GM18873 (cell line): ENCODE results near the gene HSPA1A.
"Not testable (repeated sequence)": the region's sequence is repeated elsewhere in the genome, so short reads cannot be mapped to it uniquely, and the experiment has no call there.

Experiments used
- ATAC-seq: cut with Tn5 transposase; IDR thresholded peaks from one replicate; pipeline ENCODE4 v1.9.1; 2021; ENCODE audit warnings: mild to moderate bottlenecking, moderate library complexity, moderate number of reproducible peaks; ENCODE audit not compliant: unreplicated experiment, low FRiP score

Gene HSPA1A

DNA sequence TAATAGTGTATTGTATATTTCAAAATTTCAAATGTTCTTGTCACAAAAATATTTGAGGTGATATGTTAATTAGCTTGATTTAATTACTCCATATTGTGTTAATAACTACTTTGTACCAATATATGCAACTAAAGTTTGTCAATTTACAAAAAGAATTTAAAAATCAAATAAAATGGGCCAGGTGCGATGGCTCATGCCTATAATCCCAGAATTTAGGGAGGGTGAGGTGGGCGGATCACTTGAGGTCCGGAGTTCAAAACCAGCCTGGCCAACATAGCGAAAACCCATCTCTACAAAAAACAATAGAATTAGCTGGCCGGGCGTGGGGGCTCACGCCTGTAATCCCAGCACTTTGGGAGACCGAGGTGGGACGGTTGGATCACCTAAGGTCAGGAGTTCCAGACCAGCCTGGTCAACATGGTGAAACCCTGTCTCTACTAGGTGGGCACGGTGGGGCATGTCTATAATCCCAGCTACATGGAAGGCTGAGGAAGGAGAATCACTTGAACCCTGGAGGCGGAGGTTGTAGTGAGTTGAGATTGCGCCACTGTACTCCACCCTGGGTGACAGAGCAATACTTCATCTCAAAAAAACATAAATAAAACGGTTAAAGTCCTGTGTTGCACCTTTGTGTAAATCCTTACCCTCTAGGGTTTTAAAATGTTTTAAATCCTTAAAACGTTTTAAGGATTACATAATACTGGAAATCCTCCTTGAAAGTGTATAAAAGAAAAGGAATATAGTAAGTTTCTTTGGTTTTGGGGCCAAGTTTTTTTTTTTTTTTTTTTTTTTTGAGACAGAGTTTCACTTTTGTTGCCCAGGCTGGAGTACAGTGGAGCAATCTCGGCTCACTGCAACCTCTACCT is 16.2 kb downstream of the HSPA1A start:
- no peak for ATAC-seq

DNA sequence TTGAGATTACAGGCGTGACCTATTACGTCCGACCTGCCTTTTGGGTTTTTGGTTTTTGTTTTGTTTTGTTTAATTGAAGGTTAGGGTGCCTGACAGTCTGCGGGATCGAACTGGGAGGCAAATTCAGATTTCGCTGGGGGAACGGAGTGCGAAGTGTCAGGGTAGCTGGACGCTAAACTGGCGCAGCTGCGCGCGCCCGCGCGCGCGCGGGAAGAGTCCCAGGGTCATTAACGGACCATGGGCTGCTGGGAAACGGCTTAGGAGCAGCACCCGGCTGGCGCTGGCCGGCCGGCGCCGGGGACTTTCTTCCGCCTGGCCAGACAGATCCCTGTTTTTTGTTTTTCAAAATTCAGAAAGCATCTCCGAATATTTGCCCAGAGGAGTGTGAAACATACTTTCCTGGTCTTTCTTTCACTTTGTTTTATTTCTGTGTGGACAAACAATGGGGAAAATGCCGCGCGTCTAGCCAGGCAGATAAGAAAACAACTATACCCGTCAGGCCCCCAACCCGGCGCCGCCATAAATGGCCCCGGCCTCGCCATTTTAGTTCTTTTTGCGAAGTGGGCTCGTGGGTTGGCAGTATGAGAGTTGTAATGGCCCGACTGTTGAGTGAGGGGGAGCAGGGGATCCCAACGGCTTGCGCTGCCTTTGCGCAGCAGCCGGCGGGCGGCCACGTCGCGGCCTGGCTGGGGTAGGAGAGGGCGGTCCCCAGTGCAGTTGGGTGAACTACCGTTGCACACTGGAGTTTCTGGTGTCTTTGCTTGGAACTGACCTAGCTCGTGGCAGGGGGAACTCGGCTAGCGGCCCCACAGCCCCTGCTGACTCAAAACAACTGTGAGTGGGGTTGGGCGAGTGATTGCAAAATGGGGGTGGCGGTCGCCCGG is 19.3 kb downstream of the HSPA1A start:
- no peak for ATAC-seq

DNA sequence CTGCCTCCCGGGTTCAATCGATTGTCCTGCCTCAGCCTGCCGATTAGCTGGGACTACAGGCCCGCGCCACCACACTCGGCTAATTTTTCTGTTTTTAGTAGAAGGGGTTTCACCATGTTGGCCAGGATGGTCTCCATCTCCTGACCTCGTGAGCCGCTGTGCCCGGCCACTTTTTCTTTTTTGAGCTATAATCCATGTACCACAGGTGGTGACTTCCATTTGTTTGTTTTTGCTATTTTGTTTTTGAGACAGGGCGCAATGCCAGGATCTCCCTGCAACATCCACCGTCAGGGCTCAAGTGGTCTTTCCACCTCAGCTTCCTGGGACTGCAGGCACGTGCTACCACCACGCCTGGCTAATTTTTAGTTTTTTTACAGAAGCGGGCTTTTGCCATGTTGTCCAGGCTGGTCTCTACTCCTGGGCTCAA is 20.7 kb downstream of the HSPA1A start:
- no peak for ATAC-seq

DNA sequence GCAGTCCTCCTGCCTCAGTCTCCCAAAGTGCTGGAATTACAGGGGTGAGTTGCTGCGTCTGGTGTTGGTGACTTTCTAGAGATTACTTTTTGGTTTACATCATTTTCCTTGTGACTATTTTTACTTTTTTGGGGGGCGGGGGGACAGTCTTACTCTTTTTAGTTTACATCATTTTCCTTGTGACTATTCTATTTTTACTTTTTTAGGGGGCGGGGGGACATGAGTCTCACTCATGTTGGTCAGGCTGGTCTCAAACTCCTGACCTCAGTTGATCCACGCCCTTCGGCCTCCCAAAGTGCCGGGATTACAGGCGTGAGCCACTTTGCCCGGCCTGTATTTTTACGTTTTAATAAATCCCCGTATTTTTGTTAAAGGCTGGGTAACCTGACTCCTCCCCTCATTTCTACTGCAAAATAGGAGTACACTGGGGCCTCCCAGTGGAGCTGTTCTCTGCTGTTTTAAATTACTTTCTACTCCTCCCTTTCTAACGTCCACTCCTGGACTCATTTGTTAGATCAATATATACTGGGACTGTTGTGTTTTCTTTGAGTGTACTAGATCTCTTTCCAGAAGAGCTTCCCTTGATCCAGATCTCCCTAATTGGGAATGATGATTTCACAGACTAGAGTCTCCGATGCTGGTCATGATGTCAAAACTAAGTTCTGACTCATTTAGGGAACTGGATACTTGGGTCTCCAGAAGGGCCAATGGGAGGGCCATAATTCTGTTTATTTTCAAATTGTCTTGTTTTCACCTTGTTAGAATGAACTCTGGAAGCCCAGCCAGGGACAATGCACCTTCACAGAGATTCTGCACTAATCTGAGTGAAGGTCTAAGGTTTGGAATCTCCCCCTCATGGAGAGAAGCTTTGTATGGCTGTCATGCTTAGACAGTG is 21.4 kb downstream of the HSPA1A start:
- no peak for ATAC-seq

DNA sequence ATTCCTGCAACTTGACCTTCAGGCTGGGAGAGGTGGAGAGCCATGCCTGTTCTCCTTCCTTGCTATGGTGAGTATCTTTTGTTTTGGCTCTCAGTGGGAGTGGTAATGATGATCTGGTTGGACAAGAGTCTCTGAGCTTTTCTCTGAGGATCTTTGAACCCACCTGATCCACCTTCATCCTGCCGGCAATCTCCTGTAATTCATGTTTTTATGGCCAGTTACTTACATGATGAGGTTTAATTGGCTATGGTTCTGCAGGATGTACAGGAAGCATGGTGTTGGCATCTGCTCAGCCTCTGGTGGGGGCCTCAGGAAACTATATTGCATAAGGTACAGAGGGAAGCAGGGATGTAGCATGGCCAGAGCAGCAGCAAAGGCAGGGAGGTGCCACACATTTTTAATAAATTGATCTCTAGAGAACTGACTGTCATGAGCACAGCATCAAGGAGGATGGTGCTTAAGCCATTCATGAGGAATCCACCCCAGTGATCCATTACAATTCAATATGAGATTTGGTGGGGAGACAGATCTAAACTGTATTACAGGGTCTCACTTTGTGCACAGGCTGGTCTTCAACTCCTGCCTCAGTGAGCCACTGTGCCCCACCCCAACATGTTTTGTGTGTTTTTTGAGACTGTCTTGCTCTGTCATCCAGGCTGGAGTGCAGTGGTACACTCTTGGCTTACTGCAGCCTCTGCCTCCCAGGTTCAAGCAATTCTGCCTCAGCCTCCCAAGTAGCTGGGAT is 22.2 kb downstream of the HSPA1A start:
- ATAC-seq: no peak

DNA sequence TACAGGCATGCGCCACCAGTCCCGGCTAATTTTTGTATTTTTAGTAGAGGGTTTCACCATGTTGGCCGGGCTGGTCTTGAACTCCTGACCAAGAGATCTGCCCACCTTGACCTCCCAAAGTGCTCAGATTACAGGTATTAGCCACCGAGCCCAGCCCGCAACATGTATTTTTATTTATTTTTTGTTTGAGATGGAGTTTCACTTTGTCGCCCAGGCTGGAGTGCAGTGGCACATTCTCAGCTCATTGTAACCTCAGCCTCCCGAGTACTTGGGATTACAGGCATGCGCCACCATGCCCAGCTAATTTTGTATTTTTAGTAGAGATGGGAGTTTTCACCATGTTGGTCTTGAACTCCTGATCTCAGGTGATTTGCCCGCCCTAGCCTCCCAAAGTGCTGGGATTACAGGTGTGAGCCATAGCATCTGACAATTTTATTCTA is 22.8 kb downstream of the HSPA1A start:
- ATAC-seq: not testable (repeated sequence)

DNA sequence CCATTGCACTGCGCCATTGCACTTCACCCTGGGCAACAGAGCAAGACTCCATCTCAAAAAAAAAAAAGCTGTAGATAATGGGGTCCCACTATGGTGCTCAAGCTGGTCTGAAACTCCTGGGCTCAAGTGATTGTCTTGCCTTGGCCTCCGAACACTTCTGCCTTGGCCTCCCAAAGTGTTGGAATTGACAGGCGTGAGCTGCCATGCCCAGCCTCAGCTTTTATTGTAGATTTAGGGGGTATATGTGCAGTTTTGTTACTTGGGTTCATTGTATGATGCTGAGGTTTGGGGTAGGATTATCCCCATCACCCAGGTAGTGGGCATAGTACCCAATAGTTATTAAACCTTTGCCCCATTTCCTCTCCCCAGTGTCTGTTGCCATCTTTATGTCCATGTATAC is 23.6 kb downstream of the HSPA1A start:
- ATAC-seq: no peak

DNA sequence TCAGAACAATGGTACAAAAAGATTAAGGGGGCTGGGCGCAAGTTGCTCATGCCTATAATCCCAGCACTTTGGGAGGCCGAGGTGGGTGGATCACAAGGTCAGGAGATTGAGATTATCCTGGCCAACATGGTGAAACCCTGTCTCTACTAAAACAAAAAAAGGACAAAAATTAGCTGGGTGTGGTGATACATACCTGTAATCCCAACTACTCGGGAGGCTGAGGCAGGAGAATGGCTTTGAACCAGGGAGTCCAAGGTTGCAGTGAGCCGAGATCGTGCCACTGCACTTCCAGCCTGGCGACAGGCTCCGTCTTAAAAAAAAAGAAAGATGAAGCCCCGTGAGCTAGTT is 24.4 kb downstream of the HSPA1A start:
- ATAC-seq: not testable (repeated sequence)

DNA sequence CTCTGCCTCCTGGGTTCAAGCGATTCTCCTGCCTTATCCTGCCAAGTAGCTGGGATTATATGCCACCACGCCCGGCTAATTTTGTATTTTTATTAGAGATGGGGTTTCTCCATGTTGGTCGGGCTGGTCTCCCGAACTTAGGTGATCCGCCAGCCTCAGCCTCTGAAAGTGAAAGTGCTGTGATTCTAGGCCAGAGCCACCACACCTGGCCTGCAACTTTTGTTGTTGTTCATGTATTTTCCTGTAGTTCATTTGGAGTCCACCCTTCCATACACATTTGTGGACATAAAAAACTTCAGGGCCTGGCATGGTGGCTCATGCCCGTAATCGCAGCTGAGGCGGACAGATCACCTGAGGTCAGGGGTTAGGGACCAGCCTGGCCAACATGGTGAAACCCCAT is 26.7 kb downstream of the HSPA1A start:
- ATAC-seq: no peak

DNA sequence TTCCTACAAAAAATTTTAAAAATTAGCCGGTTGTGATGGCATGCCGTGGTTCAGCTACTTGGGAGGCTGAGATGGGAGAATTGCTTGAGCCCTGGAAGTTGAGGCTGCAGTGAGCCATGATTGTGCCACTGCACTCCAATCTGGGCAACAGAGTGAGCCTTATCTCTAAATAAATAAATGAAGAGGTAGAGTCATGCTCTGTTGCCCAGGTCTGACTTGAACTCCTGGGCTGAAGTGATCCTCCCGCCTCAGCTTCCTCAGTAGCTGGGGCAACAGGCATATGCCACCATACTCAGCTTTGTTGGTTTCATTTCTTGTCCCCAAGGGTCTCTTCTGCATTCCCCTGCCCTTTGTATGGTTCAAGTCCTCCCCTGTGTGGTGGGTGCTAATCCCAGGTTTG is 29.2 kb downstream of the HSPA1A start:
- no peak for ATAC-seq

DNA sequence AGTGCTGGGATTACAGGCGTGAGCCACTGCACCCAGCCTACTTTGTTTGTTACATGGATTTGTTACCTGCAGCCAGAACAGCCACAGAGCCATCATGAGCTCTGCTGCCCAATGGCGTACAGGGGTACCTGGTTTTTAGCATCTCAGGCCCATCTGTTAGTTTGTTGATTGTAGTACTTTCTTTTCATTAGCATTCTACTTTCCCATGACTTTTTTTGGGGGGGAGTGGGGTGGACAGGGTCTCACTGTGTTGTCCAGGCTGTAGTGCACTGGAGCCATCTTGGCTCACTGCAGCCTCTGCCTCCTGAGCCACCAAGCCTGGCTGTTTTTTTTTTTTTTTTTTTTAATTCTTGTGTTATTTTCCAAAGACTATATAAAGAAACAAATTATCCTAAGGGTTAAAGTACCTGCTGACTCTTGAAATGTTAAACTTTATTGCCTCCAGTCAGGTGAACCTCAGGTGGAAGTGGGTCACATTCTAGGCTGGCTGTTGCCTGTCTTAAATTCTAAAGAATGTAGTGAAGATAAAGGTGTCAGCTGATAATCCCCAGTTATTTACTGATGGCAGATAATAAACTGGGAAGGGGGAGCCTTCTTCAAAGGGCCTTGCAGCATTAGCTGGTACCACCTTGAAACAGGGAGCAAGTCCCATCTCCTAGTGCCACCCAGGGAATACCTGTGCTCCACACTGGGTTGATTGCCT is 32.1 kb downstream of the HSPA1A start:
- ATAC-seq: no peak

DNA sequence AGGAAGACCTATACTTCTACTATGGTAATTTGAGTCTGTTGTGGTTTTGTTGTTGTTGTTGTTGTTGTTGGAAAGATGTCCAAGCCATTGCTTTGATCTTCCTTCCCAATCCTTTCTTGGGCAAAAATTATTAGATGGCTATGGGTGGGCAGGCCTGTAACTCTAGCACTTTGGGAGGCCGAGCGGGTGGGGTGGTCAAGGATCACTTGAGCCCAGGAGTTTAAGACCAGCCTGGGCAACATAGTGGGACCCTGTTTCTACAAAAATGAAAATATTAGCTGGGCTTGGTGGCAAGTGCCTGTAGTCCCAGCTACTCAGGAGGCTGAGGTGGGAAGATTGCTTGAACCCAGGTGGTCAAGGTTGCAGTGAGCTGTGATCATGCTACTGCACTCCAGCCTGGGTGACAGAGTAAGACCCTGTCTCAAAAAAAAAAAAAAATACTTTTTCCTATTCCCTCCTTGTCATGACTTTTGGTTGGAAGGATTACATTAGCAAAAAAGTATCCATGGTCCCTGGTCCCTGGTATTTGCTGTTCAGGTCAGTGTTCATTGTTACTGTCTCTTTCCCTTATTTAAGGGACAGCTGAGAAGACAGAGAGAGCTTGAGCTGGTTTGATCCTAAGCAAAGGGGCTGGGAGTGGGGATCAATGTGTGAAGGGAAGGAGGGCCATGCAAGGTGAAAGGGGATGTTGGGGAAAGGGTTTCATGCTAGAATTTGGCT is 35.6 kb downstream of the HSPA1A start:
- ATAC-seq: no peak

DNA sequence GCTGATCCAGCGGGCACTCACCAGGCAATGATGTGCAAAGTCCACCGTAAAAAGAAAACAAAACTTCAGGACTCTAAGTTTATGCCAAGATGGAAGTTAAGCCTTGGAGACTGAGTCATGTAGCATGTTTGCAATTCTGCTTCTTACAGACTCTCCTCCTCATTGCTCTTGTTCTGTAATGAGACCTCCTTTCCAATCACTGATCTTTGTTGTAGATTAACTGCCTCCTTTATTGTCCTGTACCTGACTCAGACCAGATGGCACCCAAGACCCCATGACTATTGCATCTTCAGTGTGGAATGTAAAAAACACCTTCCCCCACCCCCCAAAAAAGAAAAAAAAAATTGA is 36.1 kb downstream of the HSPA1A start:
- ATAC-seq: no peak

DNA sequence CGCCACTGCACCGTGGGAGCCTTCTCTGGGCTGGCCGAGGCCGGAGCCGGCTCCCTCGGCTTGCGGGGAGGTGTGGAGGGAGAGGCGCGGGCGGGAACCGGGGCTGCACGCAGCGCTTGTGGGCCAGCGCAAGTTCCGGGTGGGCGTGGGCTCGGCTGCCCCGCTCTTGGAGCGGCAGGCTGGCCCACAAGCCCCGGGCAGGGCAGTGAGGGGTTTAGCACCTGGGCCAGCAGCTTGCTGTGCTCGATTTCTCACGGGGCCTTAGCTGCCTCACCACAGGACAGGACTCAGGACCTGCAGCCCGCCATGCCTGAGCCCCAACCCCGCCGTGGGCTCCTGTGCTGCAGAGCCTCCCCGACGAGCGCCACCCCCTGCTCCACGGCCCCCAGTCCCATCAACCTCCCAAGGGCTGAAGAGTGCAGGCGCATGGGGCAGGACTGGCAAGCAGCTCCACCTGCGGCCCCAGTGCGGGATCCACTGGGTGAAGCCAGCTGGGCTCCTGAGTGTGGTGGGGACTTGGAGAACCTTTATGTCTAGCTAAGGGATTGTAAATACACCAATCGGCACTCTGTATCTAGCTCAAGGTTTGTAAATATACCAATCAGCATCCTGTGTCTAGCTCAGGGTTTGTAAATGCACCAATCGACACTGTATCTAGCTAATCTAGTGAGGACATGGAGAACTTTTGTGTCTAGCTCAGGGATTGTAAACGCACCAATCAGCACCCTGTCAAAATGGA is 36.8 kb downstream of the HSPA1A start:
- ATAC-seq: not testable (repeated sequence)

DNA sequence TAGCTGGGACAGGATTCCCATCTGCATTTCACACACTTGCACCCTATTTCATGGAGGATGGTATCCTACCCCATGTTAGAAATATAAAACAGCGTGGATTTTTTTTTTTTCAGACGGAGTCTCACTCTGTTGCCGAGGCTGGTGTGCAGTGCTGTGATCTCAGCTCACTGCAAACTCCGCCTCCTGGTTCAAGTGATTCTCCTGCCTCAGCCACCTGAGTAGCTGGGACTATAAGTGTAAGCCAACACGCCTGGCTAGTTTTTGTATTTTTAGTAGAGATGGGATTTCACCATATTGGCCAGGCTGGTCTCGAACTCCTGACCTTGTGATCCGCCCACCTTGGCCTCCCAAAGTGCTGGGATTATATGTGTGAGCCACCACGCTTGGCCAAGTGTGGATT is 42.4 kb downstream of the HSPA1A start:
- ATAC-seq: not testable (repeated sequence)

DNA sequence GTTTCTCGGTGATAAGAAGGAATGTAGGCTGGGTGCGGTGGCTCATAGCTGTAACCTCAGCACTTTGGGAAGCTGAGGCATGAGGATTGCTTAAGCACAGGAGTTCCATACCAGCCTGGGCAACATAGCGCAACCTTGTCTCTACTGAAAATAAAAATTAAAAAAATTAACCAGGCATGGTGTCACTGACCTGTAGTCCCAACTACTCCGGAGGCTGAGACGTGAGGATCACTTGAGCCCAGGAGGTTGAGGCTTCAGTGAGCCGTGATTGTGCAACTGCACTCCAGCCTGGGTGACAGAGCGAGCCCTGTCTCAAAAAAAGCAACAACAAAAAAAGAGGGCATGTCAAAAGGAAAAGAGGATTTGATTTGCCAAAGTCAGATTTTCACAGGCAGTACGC is 43.4 kb downstream of the HSPA1A start:
- no peak for ATAC-seq

DNA sequence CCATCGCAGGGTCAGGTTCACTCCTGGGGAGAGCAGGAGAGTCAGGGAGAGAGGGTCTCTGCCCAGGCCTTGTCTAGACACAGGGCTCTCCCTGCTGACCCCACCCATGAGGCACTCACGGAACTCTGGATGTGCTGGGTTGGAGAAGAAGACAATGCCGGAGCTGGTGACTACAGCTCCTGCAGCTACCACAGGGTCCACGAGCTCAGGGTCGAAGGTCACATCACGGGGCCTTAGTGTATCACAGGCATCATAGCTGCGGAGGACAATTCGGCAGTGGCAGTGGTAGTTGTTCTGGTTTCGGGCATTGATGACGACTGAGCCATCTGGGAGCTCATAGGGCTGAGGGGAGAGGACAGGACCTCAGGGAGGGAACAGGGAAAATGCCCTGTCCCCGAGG is 44.6 kb downstream of the HSPA1A start:
- ATAC-seq: no peak

DNA sequence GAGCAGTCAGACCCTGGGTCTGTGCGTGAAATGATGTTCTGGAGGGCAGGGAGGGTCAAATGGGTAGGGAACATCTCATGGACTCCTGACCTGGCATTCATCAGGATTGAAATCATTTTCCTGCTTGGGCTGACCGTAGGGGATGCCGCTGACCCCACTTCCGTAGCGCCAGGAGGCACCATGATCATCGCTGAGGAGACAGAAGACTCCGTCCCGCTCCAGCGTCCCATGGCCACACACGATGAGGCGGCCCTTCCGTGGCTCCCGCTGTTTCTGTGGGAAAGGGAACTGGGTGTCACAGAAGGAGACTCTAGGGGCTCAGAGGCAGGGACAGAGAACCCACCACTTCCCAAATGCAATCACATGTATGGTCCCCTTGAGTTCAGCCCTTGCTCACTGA is 45.0 kb downstream of the HSPA1A start:
- no peak for ATAC-seq
